Measurements from ENCODE around the gene CTF1.

CTF1 gene

DNA sequence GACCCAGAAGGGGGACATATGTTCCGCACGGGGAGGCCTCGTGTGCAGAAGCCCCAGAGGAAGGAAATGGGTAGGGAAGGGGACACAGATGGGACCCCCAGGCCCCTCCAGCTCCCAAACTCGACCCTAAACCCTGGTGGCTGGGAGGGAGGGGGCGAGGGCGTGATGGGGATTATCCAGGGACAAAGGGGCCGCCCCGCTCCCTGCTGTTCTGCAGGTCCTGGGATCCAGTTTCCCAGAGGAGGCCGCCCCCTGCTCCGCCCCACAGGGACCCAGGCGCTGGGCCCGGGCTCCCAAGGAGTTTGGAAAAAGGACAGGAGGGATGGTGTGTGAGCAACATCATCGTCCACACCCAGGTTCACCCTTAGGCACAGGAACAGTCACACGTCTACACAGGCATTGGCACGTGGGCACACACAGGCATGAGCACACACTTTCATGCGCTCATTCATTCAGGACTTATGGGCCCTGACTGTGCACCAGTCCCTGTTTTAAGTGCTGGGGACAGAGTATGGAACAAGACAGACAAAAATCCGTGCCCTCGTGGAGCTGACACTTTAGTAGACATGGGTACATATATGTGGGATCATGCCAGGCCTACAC is 14.1 kb downstream of the CTF1 start:
- no peak for DNase-seq (ENCODE audit: low read depth)

DNA sequence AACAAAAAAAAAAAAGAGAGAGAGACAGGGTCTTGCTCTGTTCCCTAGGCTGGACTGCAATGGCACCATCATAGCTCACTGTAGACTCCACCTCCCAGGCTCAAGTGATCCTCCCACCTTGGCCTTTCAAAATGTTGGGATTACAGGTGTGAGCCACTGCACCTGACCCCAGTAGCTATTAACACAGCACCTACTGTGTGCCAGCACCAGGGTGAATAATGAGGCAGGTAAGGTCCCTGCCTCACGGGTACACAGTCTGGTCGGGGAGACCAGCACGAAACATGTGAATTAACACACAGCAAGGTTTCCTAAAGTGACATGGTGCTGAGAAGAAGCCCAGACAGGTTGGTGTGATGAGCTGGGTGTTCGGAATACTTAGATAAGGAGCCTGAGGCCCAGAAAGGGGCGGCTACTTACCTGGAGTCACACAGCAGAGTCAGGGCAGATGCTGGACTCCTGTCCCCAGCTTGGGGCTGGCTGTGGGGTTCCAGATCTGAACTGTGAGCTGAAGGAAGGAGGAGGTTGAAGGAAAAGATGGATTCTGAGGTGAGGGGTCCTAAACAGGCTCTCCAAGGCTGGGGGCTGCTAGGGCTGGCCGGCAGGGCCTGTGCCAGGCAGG is 16.5 kb downstream of the CTF1 start:
- DNase-seq (ENCODE audit: low read depth), result no peak

DNA sequence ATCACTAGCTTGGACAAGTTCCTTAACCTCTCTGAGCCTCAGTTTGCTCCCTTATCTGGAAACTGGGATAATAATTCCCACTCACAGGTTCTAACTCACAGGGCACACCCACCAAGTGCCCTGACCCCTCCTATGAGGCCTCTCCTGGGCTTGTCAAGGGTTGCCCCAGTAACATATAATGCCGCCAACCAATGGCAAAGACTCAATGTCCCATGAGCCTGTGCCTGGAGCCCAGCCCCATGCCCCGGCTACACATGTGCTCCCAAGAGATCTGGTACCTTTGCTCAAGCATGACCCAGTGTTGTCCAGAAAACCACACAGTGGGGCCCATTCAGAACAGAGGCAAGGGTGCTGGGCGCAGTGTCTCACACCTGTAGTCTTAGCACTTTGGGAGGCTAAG is 18.4 kb downstream of the CTF1 start:
- no peak for DNase-seq (ENCODE audit: low read depth)

DNA sequence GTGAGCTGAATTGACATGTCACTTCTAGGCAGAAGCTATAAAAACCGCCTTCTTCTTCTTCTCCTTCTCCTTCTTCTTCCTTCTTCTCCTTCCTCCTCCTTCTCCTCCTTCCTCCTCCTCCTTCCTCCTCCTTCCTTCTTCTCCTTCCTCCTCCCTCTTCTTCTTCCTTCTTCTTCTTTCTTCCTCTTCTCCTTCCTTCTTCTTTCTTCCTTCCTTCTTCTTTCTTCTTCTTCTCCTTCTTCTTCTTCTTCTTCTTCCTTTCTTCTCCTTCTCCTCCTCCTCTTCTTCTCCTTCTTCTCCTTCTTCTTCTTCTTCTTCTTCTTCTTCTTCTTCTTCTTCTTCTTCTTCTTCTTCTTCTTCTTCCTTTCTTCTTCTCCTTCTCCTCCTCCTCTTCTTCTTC is 22.2 kb downstream of the CTF1 start:
- DNase-seq (ENCODE audit: low read depth), result no peak

DNA sequence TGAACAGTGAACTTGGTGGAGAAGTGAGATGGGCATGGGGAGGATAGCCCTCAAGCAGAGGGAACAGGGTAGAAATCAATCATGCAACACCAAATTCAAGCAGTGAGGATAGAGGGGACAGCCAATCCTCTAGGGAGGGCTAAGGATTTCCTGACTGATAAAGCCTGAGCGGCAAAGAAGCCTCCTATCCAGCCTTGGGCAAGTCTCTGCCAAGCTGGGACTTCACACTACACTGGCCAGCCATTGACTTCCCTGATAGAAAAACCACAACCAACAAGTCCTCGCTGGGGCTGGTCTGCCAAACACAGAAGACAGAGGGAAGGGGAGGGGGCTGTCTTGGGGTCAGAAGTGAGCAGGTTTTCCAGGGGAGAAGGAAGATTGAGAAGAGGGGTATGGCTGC is 24.5 kb downstream of the CTF1 start:
- DNase-seq (ENCODE audit: low read depth), result no peak

- DNase-seq (ENCODE audit: low read depth), result no peak
Observed at GRCh38 chr16:30921459-30921747, 25.0 kb downstream of the CTF1 start.

- peak; percentile 91 for DNase-seq (ENCODE audit: low read depth)
Observed at GRCh38 chr16:30921748-30922419, 25.5 kb downstream of the CTF1 start.

GRCh38 chr16:30922420-30922959 is 26.1 kb downstream of the CTF1 start:
- peak; percentile 100 for DNase-seq (ENCODE audit: low read depth)

GRCh38 chr16:30922960-30923535 is 26.6 kb downstream of the CTF1 start:
- peak; percentile 100 for DNase-seq (ENCODE audit: low read depth)

DNA sequence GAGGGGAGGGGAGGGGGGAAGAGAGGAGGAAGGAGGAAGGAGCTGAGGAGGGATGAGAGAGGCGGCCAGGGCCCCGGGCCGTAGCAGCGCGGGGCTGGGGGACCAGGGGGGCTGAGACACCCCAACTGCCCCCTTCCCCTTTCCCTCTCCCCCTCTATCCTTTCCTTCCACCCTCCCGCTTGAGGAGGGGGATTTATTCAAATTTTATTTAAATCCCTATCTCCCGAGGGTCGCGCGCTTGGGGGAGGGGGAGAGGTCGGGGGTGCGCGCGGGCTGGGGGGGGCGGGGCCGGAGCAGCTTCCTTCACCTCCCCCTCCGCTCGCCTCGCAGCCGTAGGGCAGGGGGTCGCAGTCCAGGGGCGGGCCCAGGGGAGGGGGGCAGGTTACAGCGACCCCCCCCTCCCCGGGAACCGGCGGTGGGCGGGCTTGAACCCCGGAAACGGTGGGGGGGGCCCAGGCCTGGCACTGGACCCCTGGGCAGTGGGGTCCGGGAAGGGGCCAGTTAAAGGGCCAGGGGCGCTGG is 27.2 kb downstream of the CTF1 start, which contains the start of gene FBXL19:
TSS of gene FBXL19 (plus strand) at position 19 of the 522 bp plus-strand sequence. CDS start 2,183 bp downstream, outside the sequence.
- no peak for DNase-seq (ENCODE audit: low read depth)

DNA sequence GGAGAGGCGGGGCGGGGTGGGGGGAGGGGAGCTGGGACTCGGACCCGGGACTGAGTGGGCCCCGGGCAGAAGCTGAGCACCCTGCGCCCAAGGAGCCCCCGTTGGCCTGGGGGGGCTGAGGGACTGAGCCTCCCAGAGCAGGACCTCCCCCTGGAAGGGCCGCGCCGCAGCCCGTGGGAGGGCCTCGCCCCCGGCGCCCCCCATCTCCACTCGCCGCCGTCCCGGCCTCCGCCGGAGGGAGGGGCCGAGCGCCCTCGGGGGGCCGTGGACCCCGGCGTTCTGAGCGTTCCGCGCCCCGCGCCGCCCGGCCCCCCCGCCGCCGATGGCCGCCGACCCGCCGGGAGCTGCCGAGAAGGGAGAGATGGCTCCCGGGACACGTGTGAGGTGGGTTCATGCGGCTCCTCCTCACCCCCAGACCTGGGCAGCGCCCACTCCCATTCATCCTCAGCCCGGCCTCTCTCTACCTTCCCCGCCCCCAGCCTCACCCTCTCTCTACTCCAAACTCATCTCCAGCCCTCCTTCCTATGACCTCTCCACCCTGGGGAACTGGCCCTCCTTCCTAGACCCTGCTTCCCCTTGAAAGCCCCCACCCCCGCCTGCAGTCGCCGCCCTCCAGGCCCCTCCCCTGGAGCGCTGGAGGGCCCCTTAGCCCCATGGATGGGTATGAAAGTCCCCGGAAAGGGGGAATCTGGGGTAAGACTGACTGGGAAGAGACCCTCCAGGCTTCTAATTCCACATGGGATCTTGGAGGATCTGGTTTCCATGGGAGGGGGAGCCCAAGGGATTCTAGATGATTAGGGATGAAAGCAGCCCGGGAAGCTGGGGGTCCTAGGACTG is 27.9 kb downstream of the CTF1 start:
- DNase-seq (ENCODE audit: low read depth), result no peak

GRCh38 chr16:30924913-30925631 is 28.7 kb downstream of the CTF1 start:
- DNase-seq (ENCODE audit: low read depth), result no peak

GRCh38 chr16:30925632-30925987 is 29.2 kb downstream of the CTF1 start:
- DNase-seq (ENCODE audit: low read depth), result no peak

GRCh38 chr16:30925995-30926811 is 29.8 kb downstream of the CTF1 start:
- no peak for DNase-seq (ENCODE audit: low read depth)

DNA sequence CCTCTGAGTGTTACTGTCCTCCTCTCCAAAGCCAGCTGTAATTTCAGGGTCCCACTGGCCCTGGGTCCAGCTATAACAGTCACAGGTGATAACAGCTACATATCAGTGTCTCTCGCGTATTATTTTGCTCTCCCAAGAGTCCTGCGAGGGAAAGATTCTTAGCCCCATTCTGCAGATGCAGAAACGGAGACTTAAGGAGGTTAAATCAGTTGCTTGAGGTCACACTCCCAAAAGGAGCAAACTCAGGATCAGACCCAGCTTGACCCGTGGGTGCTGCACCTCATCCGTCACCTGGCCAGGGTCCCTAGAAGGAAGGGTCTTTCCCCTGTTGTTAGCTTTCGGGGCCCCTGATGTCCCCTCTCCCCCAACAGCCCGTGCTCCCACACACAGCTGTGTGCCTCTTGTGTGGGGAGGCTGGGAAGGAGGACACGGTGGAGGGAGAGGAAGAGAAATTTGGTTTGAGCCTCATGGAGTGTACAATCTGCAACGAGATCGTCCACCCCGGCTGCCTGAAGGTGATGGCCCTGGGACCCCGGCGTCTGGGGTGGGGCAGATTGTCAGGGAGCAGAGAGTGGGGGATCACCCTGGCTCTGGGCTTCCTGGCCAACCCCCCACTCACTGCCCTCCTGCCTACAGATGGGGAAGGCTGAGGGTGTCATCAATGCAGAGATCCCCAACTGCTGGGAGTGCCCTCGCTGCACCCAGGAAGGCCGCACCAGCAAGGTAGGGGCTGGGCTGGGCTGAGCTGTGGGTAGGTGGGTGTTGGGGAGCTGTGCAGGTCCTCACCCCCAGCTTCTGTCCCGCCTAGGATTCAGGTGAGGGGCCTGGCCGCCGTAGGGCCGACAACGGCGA is 30.7 kb downstream of the CTF1 start:
- no peak for DNase-seq (ENCODE audit: low read depth)

DNA sequence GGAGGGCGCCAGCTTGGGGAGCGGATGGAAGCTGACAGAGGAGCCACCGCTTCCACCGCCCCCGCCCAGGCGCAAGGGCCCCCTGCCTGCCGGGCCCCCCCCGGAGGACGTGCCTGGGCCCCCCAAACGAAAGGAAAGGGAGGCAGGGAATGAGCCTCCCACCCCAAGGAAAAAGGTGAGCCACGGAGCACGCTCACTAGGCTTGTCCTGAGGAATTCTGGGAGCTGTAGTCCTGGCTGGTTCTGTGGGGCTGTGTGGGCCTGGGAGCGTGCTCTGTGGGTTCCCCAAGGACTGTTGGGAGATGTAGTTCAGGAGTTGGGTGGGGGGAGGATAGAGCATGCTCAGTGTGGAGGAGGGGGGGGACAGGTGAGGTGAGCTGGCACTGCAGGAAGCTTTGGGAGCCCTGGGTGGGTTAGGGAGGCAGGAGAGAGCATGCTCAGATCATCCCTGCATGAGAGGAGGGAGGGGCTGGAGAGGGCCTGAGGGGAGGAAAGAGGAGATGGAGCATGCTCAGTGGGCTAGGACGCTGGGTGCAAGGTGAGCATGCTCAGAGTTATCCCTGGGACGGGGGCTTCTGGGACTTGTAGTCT is 31.5 kb downstream of the CTF1 start:
- DNase-seq (ENCODE audit: low read depth), result peak; percentile 37

DNA sequence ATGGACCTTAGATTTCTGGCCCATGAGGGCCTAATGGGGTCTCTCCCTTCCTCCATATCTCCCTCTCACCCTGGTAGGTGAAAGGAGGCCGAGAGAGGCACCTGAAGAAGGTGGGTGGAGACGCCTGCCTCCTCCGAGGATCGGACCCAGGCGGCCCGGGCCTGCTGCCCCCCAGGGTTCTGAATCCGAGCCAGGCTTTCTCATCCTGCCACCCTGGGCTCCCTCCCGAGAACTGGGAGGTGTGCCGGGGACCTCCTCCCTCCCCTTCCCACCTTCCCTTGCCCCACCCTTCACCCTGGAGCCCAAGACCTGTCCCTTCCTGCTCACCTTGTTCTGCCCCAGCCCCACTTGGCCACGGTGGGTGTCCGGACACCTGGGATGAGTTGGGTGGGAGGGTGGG is 32.0 kb downstream of the CTF1 start:
- no peak for DNase-seq (ENCODE audit: low read depth)

- no peak for DNase-seq (ENCODE audit: low read depth)
Observed at GRCh38 chr16:30929167-30929566, 32.8 kb downstream of the CTF1 start.

DNA sequence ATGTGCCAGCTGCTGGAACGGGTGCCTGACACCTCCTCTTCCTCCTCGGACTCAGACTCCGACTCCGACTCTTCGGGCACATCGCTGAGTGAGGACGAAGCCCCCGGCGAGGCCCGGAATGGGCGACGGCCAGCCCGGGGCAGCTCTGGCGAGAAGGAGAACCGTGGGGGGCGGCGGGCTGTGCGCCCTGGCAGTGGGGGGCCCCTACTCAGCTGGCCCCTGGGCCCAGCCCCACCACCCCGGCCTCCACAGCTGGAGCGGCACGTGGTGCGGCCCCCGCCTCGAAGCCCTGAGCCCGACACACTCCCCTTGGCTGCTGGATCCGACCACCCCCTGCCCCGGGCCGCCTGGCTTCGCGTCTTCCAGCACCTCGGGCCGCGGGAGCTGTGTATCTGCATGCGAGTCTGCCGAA is 33.8 kb downstream of the CTF1 start:
- DNase-seq (ENCODE audit: low read depth), result no peak

Data from amniotic epithelial cell (primary cell).